GM23338 (cell line): Measurements from ENCODE around the gene NFIB. TPM values are rescaled to one million over a fixed set of nuclear protein-coding genes. Genes with fewer than 3 reads are reported as not detected.

Experiments used
- ATAC-seq: fragments of 200-7000 bp; cut with Tn5 transposase; 3 replicates; pipeline ENCODE4 v1.9.1; 2020
- DNase-seq: peaks from one replicate; pipeline ENCODE4 v3.0.0-alpha.2; 2015; ENCODE audit warnings: low spot score
- H2AFZ ChIP-seq: fragments of 200-600 bp; sonication (generic); 2 replicates; pipeline ENCODE4 v1.8.0; 2016; ENCODE audit warnings: antibody characterized with exemption, mild to moderate bottlenecking, moderate library complexity
- H3F3A ChIP-seq: fragments of 200-600 bp; sonication (generic); replicated peaks from 2 replicates; pipeline ENCODE4 v1.8.0; 2017; ENCODE audit warnings: antibody characterized with exemption, mixed run types, low read depth
- H3K27ac ChIP-seq: fragments of 200-600 bp; sonication (generic); 2 replicates; pipeline ENCODE4 v1.6.1; 2016; ENCODE audit warnings: low read depth
- H3K27me3 ChIP-seq: fragments of 200-600 bp; sonication (generic); 2 replicates; pipeline ENCODE4 v1.8.0; 2016; ENCODE audit warnings: mild to moderate bottlenecking, mixed run types, moderate library complexity; ENCODE audit not compliant: insufficient read depth
- H3K36me3 ChIP-seq: fragments of 200-600 bp; sonication (generic); 2 replicates; pipeline ENCODE4 v1.8.0; 2016; ENCODE audit warnings: mild to moderate bottlenecking; ENCODE audit not compliant: insufficient read depth
- H3K4me1 ChIP-seq: fragments of 200-600 bp; sonication (generic); 2 replicates; pipeline ENCODE4 v1.8.0; 2016; ENCODE audit warnings: mild to moderate bottlenecking, moderate library complexity; ENCODE audit not compliant: insufficient read depth
- H3K4me2 ChIP-seq: fragments of 200-600 bp; sonication (generic); 2 replicates; pipeline ENCODE4 v1.7.1; 2017; ENCODE audit warnings: mixed run types
- H3K4me3 ChIP-seq: fragments of 200-600 bp; sonication (generic); 2 replicates; pipeline ENCODE4 v1.6.1; 2016; ENCODE audit warnings: mixed run types
- H3K79me2 ChIP-seq: fragments of 200-600 bp; sonication (generic); replicated peaks from 2 replicates; pipeline ENCODE4 v1.8.0; 2017; ENCODE audit warnings: mild to moderate bottlenecking; ENCODE audit not compliant: insufficient read depth
- H3K9me2 ChIP-seq: fragments of 200-600 bp; sonication (generic); 2 replicates; pipeline ENCODE4 v1.8.0; 2017; ENCODE audit not compliant: insufficient read depth
- H4K20me1 ChIP-seq: fragments of 200-600 bp; sonication (generic); replicated peaks from 2 replicates; pipeline ENCODE4 v1.8.0; 2017; ENCODE audit warnings: mild to moderate bottlenecking; ENCODE audit not compliant: insufficient read depth
- H3K27ac Mint-ChIP-seq: 2 replicates; pipeline ENCODE4 v1.8.0; 2020; ENCODE audit warnings: inconsistent platforms, mild to moderate bottlenecking, moderate library complexity, mixed read lengths
- H3K27me3 Mint-ChIP-seq: 3 replicates; pipeline ENCODE4 v1.8.0; 2022; ENCODE audit warnings: low read depth, mild to moderate bottlenecking, moderate library complexity, mixed read lengths, inconsistent platforms; ENCODE audit not compliant: insufficient read depth, poor library complexity
- H3K36me3 Mint-ChIP-seq: 3 replicates; pipeline ENCODE4 v1.8.0; 2021; ENCODE audit warnings: low read depth, mild to moderate bottlenecking, inconsistent platforms, moderate library complexity, mixed read lengths
- H3K4me1 Mint-ChIP-seq: 3 replicates; pipeline ENCODE4 v1.8.0; 2020; ENCODE audit warnings: mild to moderate bottlenecking, inconsistent platforms, mixed read lengths
- H3K4me3 Mint-ChIP-seq: 3 replicates; pipeline ENCODE4 v1.8.0; 2021; ENCODE audit warnings: moderate library complexity, mild to moderate bottlenecking, inconsistent platforms, mixed read lengths
- H3K9me3 Mint-ChIP-seq: 3 replicates; pipeline ENCODE4 v1.8.0; 2020; ENCODE audit warnings: moderate library complexity, mild to moderate bottlenecking, inconsistent platforms, mixed read lengths
- CREB1 ChIP-seq: fragments of 250-450 bp; sonication (Bioruptor Pico); IDR thresholded peaks from 2 replicates; pipeline ENCODE4 v1.5.0; 2020; ENCODE audit warnings: low read depth, mild to moderate bottlenecking, moderate library complexity
- EZH2 ChIP-seq: fragments of 200-600 bp; sonication (generic); IDR thresholded peaks from one replicate; pipeline ENCODE4 v1.8.0; 2017; ENCODE audit warnings: antibody characterized with exemption, mild to moderate bottlenecking, low read depth; ENCODE audit not compliant: unreplicated experiment
- EZH2phosphoT487 ChIP-seq: fragments of 200-600 bp; sonication (generic); IDR thresholded peaks from one replicate; pipeline ENCODE4 v1.8.1; 2018; ENCODE audit warnings: antibody characterized with exemption; ENCODE audit not compliant: unreplicated experiment
- JUNB ChIP-seq: IDR thresholded peaks from one replicate; pipeline ENCODE4 v1.6.1; 2016; ENCODE audit warnings: antibody characterized with exemption; ENCODE audit not compliant: unreplicated experiment
- NANOG ChIP-seq: IDR thresholded peaks from 2 replicates; pipeline ENCODE4 v1.6.1; 2016; ENCODE audit warnings: antibody characterized with exemption, borderline replicate concordance
- POLR2AphosphoS5 ChIP-seq: IDR thresholded peaks from 2 replicates; pipeline ENCODE4 v1.6.1; 2016; ENCODE audit warnings: antibody characterized with exemption, low read depth
- STAT1 ChIP-seq: IDR thresholded peaks from one replicate; pipeline ENCODE4 v1.6.1; 2016; ENCODE audit warnings: antibody characterized with exemption; ENCODE audit not compliant: unreplicated experiment
- ZNF114 ChIP-seq: fragments of 250-450 bp; sonication (Bioruptor Pico); IDR thresholded peaks from 2 replicates; pipeline ENCODE4 v1.5.0; 2020; ENCODE audit warnings: mild to moderate bottlenecking, moderate library complexity
- ZNF331 ChIP-seq: fragments of 250-450 bp; sonication (Bioruptor Pico); IDR thresholded peaks from 2 replicates; pipeline ENCODE4 v1.5.0; 2020; ENCODE audit warnings: low read depth, mild to moderate bottlenecking, moderate library complexity
- polyA plus RNA-seq: library from polyadenylated mRNA; unstranded; fragments of >200 nt; fragmentation: Nextera tagmentation; extraction: Ambion mirVana; gene quantifications from 2 replicates; pipeline ENCODE4 v1.2.1, GENCODE V29; 2016
- total RNA-seq: library from RNA; depleted of rRNA; stranded (reverse); fragments of >200 nt; shearing (Covaris generic); gene quantifications from 2 replicates; pipeline ENCODE4 v1.2.3, GENCODE V29; 2014
- TF ChIP-seq, protein P1 (sequence below): IDR thresholded peaks from 2 replicates; pipeline ENCODE4 v1.6.1; 2016; ENCODE audit warnings: antibody characterized with exemption
- TF ChIP-seq, protein P2 (sequence below), 2 experiments: fragments of 200-600 bp in 1 of 2; sonication (generic) in 1 of 2; conservative IDR thresholded peaks; 2 replicates each; pipeline versions ENCODE4 v1.5.1 to v1.6.1; 2016 to 2017; ENCODE audit warnings: antibody characterized with exemption in 2 of 2, low read depth in 2 of 2, mild to moderate bottlenecking in 2 of 2, moderate library complexity in 1 of 2
- TF ChIP-seq, protein P3 (sequence below): fragments of 250-450 bp; sonication (Bioruptor Pico); IDR thresholded peaks from 2 replicates; pipeline ENCODE4 v1.5.0; 2020; ENCODE audit warnings: mild to moderate bottlenecking, moderate library complexity
- TF ChIP-seq, protein P4 (sequence below): IDR thresholded peaks from one replicate; pipeline ENCODE4 v1.6.1; 2018; ENCODE audit warnings: antibody characterized with exemption; ENCODE audit not compliant: unreplicated experiment

Gene NFIB
- total and polyA plus RNA-seq, 2 experiments from 2014 or later = 3.9 to 4.7 TPM

DNA sequence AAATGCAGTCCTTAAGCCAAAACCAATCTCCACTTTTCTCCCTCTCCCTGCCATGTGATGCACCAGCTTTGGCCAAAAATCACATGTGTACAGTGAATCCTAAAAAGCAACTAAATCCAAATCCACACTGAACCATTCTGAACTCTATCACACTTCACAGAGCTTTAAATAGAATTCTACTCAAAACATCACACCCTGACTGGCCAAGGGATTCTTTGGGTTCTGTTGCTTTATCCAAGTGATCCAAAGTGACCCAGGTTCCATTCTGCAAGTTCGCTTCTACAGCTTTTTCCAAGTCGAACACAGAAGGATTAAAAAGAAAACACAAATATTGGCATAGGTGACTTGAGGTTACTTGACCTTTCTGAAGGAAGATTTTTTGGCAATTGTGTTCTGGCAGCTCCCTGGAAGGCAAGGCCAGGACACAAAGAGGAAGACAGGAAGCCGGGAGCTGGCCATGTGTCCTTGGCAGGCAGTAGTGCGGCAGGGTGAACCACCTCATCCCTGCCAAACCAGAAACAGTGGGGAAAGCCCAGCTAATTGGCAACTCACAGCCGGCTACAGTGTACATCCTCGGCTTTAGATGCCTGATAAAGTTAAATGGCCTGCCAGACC is 115.0 kb downstream of the NFIB start:
- no peaks in the 10 kb centered on the region for H3K79me2 ChIP-seq
- H2AFZ ChIP-seq = 0 out of 2 replicates have a peak overlapping the region, but pooled peaks have one; percentile 34
- ATAC-seq = peak; percentile 55

More for the DNA sequence above, 115.0 kb downstream of the NFIB start:
- Mint-ChIP-seq H3K9me3 (no peaks in the 10 kb centered on the region), H3K27me3 (no peaks in the 10 kb centered on the region), H3K36me3 (no peaks in the 10 kb centered on the region), H3K4me1 (peaks cover 10% of the 10 kb centered on the region; the same call in 2 of the 3 replicates), H3K27ac (no peak overlapping the region), H3K4me3 (no peak overlapping the region)
- TF ChIP-seq EZH2 = no peak
- TF ChIP-seq, protein P1, sequence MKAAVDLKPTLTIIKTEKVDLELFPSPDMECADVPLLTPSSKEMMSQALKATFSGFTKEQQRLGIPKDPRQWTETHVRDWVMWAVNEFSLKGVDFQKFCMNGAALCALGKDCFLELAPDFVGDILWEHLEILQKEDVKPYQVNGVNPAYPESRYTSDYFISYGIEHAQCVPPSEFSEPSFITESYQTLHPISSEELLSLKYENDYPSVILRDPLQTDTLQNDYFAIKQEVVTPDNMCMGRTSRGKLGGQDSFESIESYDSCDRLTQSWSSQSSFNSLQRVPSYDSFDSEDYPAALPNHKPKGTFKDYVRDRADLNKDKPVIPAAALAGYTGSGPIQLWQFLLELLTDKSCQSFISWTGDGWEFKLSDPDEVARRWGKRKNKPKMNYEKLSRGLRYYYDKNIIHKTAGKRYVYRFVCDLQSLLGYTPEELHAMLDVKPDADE = no peak
- no peak for TF ChIP-seq POLR2AphosphoS5
- TF ChIP-seq, protein P2, sequence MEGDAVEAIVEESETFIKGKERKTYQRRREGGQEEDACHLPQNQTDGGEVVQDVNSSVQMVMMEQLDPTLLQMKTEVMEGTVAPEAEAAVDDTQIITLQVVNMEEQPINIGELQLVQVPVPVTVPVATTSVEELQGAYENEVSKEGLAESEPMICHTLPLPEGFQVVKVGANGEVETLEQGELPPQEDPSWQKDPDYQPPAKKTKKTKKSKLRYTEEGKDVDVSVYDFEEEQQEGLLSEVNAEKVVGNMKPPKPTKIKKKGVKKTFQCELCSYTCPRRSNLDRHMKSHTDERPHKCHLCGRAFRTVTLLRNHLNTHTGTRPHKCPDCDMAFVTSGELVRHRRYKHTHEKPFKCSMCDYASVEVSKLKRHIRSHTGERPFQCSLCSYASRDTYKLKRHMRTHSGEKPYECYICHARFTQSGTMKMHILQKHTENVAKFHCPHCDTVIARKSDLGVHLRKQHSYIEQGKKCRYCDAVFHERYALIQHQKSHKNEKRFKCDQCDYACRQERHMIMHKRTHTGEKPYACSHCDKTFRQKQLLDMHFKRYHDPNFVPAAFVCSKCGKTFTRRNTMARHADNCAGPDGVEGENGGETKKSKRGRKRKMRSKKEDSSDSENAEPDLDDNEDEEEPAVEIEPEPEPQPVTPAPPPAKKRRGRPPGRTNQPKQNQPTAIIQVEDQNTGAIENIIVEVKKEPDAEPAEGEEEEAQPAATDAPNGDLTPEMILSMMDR (conservative IDR thresholded peaks at IDR 0.05; ENCODE audit: low read depth in 2 of 2) = no peak
- TF ChIP-seq, protein P3, sequence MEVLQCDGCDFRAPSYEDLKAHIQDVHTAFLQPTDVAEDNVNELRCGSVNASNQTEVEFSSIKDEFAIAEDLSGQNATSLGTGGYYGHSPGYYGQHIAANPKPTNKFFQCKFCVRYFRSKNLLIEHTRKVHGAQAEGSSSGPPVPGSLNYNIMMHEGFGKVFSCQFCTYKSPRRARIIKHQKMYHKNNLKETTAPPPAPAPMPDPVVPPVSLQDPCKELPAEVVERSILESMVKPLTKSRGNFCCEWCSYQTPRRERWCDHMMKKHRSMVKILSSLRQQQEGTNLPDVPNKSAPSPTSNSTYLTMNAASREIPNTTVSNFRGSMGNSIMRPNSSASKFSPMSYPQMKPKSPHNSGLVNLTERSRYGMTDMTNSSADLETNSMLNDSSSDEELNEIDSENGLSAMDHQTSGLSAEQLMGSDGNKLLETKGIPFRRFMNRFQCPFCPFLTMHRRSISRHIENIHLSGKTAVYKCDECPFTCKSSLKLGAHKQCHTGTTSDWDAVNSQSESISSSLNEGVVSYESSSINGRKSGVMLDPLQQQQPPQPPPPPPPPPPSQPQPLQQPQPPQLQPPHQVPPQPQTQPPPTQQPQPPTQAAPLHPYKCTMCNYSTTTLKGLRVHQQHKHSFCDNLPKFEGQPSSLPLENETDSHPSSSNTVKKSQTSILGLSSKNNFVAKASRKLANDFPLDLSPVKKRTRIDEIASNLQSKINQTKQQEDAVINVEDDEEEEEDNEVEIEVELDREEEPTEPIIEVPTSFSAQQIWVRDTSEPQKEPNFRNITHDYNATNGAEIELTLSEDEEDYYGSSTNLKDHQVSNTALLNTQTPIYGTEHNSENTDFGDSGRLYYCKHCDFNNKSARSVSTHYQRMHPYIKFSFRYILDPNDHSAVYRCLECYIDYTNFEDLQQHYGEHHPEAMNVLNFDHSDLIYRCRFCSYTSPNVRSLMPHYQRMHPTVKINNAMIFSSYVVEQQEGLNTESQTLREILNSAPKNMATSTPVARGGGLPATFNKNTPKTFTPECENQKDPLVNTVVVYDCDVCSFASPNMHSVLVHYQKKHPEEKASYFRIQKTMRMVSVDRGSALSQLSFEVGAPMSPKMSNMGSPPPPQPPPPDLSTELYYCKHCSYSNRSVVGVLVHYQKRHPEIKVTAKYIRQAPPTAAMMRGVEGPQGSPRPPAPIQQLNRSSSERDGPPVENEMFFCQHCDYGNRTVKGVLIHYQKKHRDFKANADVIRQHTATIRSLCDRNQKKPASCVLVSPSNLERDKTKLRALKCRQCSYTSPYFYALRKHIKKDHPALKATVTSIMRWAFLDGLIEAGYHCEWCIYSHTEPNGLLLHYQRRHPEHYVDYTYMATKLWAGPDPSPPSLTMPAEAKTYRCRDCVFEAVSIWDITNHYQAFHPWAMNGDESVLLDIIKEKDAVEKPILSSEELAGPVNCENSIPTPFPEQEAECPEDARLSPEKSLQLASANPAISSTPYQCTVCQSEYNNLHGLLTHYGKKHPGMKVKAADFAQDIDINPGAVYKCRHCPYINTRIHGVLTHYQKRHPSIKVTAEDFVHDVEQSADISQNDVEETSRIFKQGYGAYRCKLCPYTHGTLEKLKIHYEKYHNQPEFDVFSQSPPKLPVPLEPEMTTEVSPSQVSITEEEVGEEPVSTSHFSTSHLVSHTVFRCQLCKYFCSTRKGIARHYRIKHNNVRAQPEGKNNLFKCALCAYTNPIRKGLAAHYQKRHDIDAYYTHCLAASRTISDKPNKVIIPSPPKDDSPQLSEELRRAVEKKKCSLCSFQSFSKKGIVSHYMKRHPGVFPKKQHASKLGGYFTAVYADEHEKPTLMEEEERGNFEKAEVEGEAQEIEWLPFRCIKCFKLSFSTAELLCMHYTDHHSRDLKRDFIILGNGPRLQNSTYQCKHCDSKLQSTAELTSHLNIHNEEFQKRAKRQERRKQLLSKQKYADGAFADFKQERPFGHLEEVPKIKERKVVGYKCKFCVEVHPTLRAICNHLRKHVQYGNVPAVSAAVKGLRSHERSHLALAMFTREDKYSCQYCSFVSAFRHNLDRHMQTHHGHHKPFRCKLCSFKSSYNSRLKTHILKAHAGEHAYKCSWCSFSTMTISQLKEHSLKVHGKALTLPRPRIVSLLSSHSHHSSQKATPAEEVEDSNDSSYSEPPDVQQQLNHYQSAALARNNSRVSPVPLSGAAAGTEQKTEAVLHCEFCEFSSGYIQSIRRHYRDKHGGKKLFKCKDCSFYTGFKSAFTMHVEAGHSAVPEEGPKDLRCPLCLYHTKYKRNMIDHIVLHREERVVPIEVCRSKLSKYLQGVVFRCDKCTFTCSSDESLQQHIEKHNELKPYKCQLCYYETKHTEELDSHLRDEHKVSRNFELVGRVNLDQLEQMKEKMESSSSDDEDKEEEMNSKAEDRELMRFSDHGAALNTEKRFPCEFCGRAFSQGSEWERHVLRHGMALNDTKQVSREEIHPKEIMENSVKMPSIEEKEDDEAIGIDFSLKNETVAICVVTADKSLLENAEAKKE = no peak
- TF ChIP-seq ZNF114 (CRISPR knock-in tag) = no peak
- no peak for TF ChIP-seq JUNB
- TF ChIP-seq, protein P4, sequence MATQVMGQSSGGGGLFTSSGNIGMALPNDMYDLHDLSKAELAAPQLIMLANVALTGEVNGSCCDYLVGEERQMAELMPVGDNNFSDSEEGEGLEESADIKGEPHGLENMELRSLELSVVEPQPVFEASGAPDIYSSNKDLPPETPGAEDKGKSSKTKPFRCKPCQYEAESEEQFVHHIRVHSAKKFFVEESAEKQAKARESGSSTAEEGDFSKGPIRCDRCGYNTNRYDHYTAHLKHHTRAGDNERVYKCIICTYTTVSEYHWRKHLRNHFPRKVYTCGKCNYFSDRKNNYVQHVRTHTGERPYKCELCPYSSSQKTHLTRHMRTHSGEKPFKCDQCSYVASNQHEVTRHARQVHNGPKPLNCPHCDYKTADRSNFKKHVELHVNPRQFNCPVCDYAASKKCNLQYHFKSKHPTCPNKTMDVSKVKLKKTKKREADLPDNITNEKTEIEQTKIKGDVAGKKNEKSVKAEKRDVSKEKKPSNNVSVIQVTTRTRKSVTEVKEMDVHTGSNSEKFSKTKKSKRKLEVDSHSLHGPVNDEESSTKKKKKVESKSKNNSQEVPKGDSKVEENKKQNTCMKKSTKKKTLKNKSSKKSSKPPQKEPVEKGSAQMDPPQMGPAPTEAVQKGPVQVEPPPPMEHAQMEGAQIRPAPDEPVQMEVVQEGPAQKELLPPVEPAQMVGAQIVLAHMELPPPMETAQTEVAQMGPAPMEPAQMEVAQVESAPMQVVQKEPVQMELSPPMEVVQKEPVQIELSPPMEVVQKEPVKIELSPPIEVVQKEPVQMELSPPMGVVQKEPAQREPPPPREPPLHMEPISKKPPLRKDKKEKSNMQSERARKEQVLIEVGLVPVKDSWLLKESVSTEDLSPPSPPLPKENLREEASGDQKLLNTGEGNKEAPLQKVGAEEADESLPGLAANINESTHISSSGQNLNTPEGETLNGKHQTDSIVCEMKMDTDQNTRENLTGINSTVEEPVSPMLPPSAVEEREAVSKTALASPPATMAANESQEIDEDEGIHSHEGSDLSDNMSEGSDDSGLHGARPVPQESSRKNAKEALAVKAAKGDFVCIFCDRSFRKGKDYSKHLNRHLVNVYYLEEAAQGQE = no peak
- no peak for TF ChIP-seq EZH2phosphoT487
- no peak for TF ChIP-seq NANOG
- TF ChIP-seq STAT1 = no peak
- no peak for TF ChIP-seq CREB1 (CRISPR knock-in tag)
- TF ChIP-seq ZNF331 (CRISPR knock-in tag) = no peak
- Histone ChIP-seq H3K4me2 (no peak overlapping the region), H3F3A (no peaks in the 10 kb centered on the region), H3K4me1 (peaks cover 9% of the 10 kb centered on the region; the same call in 1 of the 2 replicates), H3K36me3 (no peaks in the 10 kb centered on the region), H3K27ac (no peak overlapping the region), H4K20me1 (no peaks in the 10 kb centered on the region), H3K27me3 (no peaks in the 10 kb centered on the region), H3K9me2 (no peaks in the 10 kb centered on the region), H3K4me3 (no peak overlapping the region)
- peak; percentile 30 for DNase-seq
